ENCODE data around the gene S100A16.
"Not testable (repeated sequence)": the region's sequence is repeated elsewhere in the genome, so short reads cannot be mapped to it uniquely, and the experiment has no call there.

Gene S100A16

DNA sequence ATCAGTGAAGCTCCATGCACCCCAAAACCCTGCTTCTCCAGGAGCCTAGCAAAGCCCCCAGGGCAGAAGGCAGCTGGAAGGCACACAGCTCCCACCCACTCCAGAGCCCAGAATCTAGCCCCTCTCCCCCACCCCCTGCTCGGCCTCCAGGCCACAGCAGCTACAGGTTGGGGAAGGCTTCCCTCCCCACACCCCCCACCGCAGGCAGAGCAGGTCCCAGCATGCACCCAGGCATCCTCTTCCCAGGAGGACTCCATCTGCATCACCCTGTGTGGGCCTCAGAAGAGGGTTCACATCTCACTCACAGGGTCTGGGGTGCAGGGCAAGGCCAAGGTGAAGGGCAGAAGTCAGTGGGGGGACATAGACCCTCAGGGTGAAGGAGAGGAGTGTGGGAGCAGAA lies 2.5 kb upstream of the S100A16 start:
- no peak for DNase-seq (ENCODE audit: low read depth)

DNA sequence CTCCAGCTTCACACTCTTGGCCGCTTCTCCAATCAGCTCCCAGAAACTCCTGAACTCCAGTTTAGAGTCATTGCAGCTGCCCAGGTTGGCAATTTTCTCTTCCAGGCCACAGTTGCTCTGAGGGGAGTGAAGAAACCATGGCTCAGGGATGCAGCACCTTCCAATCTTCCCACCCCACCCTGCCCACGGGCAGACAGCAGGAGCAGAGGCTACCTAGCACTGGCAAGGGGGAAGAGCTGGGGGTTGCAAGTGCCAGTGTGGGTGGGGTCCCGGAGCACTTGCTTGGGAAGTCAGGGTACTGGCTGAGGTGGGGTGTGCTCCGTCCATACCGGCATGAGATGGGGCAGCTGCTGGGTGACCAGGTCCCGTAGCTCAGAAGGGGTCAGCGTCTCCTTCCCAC lies 2.0 kb upstream of the S100A16 start:
- DNase-seq (ENCODE audit: low read depth) = no peak

DNA sequence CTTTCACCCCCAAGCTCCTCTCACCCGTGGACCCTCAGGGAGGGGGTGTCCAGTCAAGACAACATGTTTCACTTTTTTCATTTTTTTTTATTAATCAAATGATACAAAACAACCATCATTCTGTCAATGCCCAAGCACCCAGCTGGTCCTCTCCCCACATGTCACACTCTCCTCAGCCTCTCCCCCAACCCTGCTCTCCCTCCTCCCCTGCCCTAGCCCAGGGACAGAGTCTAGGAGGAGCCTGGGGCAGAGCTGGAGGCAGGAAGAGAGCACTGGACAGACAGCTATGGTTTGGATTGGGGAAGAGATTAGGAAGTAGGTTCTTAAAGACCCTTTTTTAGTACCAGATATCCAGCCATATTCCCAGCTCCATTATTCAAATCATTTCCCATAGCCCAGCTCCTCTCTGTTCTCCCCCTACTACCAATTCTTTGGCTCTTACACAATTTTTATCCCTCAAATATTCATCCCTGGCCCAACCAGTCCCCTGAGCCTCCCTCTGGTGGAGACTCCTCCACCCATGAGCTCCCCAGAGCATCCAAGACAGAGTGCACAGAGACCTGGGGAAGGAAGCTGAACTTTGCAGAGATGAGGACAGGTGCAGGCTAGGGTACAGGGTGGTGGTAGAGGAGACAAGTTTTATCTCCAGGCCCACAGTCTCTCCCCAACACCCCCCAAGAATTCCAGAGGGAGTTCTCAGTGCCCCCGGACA lies 1.4 kb upstream of the S100A16 start:
- DNase-seq (ENCODE audit: low read depth) = no peak

DNA sequence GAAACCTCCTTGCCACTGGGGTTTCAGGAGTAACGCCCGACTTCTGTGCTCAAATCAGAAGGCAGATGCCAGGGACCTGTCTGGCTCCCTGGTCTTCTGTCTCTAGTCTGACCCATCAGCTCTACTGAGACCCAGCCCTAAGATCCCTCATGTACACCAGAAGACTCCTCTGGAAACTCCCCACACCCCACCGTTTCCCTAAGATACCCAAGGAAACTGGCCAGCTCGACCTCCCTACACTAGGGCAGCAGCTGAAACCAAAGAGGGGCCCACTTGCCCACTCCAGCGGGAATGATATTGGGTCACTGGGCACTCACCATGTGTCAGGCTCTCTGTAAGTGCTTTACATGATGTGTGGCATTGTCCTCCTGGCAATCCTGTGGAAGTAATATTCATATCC lies 469 bp upstream of the S100A16 start:
- DNase-seq (ENCODE audit: low read depth) = no peak

DNA sequence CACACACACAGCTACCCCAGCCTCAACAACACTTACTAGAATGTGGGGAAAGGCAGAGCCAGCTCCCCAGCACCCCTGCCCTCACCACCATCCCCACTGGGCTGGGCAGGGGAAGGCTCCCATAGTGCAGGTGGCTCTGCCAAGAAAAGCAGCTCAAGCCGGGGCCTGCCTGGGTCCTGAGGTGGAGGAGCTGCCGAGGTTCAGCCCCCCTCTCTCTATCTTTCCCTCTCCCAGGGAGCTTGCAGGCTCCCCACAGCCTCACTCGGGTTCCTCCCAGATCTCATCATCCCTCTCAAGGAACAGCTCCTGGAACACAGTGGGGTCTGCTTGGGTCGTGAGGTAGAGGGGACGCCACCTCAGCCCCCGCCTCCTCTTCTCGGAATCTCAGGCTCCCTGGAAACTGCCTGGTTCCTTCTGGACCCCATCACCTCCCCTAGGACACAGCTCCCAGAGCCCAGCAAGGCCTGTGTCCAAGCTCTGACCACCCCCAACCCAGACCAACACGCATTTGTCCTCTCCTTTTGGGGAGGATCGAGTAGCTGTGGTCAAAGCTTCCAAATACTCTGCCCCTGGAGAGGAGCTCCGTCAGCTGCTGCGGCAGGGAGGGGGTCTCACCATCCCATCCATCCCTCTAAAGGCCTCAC lies 704 bp downstream of the S100A16 start:
- no peak for DNase-seq (ENCODE audit: low read depth)

DNA sequence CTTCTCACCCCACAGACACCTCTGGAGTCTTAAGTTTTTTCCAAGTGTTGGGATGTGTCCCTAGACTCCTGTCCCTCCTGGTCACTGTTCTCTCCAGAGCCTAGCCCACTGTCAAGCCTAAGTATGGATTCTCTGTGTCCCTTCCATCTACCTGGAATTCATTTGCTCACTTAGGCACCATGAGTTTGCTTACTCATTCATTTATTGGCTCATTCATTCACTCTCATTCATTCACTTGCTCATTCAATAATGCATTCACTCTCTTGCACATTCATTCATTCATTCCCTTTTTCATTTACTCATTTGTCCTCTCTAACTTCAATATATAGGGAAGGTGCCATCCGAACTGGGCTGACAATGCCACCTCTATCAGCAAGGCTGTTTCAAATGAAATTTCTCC lies 1.6 kb downstream of the S100A16 start:
- DNase-seq (ENCODE audit: low read depth) = no peak

DNA sequence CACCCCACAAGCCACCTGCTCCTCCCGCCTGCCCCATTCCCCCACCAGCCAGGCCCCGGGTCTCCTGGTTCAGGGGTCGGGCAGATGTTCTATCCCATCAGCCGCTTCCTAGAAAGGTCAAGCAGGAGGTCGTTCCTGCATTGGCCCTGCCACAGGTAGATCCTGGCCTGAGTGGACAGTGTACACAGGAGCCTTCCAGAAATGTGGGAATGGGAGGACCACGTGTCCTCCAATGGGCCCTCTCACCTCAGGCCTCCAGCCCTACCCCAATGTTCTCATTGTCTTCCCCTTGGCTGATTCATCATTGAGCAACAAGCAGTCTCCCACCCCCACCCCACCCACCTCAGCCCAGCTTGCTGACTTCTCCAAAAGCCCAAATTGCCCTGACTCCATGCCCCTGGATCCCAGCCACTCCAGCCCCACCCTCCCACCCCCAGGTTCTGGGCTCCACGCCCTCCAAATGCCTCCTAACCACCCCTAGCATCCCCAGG lies 2.1 kb downstream of the S100A16 start:
- DNase-seq (ENCODE audit: low read depth) = no peak

DNA sequence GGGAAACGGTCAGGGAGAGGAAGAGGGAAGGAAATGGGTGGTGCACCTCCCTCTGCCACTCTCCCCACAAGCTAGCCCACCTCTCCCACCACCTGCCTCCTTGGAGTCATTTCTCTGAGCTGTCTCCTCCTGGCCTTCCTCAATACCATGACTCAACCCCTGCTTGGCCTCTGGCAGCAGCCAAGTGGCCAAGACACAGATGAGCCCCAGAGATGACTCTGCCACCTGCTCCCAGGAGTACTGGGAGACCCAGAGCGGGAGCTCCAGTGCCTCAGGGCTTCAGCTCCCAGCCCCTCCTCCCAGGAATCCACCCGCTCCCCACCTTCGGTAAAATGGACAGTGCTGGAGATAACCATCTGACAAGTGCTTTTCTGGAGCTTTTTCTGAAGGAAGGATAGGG lies 2.6 kb downstream of the S100A16 start:
- no peak for DNase-seq (ENCODE audit: low read depth)

DNA sequence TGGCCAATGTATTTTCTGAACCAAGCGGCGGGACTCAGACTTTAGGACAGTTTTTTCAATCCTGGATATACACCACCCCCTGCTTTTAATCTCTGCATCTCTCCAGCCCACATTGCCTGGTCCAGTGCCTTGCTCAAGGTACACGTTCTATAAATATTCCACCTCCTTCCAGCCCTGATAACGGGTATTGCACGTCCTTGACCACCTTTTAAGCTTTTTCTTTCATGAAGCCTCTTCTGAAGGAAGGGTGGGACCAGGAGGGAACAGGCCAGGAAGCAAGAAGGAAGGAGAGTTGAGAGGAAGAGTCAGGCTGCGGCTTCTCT lies 3.4 kb downstream of the S100A16 start:
- no peak for DNase-seq (ENCODE audit: low read depth)

DNA sequence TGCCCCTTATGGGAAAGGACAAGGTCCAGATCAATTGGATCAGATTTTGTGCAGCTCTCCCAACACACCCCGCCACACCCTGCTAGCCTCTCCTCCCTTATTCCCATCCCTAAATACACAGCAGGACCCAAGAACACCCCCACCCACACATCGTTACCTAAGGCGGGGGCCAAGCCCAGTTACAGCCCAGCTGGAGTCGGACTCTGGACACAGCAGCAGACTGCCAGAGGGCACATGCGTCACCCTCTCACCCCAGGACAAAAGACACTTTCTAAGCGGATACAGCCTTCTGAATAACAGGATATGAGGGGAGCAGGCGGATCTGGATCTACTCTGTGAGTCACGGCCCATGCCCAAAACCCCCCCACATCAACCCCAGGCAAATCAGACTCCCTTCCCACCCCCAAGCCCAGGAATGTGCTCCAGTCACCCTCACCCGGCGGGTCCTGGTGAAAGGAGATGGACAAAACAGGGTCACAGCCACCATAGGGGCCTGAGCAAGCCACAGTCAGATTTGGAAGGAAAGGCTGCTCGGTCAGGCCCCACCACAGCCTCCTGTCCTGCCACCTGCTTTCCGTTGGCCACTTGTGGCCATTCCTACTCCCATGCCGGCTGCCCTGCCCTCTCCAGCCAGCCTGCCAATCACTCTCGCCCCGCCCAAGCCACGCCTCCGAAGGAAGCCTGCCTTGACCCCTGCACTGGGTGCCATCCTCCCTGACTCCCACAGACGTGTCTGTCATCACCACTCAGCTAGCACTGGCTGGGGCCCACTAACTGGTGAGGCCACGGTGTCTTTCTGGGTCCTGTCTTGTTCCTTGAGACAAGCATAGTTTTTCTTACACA lies 4.0 kb downstream of the S100A16 start:
- DNase-seq (ENCODE audit: low read depth) = peak; percentile 89

DNA sequence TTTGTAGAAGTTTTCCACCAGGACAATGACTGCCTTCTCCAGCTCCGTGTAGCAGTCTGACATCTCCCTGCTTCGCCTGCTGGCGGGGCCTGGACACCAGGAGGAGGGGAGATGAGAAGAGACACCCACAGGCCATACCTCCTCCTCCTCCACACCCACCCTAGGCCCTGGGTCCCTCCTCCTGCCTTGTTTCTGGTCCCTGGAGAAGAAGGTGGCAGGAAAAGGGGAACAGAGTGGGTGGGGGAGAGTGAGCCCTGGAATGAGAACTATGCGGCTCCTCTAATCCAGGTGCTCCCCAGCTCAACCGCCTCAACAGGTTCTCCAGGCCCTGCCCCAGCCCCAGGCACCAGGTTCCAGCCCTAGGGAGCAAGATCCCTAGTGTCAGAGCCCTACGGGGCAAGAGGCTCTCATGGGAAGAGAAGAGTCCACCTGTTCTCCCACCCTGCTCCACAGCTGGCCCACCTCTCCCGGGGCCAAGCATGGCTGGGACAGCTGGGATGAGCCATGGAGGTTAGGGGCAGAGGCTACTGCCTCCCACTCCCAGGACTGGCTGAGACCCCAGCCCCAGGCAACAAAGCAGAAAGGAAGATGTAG lies 4.8 kb downstream of the S100A16 start:
- no peak for DNase-seq (ENCODE audit: low read depth)

DNA sequence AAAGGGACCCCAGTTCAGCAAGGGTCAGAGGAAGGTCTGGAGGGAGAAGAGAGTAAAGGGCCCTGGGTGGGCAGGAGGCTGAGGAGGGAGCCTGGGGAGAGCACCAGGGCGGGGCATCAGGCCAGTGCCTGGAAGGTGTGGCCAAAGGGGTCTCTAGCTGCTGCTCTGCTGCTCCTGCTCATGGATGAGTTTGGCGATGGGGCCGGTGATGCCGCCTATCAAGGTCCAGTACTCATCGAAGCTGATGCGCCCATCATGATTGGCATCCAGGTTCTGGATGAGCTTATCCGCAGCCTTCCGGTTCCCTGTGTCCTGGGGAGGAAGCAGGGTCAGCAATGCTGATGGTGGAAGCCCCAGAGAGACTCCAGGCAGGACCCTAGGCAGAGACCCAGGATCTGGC lies 5.6 kb downstream of the S100A16 start:
- DNase-seq (ENCODE audit: low read depth) = no peak

DNA sequence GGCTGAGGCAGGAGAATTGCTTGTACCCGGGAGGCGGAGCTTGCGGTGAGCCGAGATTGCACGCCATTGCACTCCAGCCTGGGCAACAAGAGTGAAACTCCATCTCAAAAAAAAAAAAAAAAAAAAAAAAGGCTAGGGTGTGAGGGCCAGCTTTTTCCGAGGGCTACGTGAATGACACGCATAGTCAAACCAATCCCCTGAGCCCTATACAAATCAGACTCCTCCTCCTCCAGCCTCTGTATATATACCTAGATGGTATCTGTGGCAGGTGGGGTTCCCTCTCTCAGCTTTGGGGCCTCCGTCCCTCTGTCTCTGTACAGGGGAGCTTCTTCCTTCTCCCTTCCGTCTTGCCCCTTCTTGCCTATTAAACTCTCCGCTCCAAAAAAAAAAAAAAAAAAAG lies 6.7 kb downstream of the S100A16 start:
- DNase-seq (ENCODE audit: low read depth) = no peak

DNA sequence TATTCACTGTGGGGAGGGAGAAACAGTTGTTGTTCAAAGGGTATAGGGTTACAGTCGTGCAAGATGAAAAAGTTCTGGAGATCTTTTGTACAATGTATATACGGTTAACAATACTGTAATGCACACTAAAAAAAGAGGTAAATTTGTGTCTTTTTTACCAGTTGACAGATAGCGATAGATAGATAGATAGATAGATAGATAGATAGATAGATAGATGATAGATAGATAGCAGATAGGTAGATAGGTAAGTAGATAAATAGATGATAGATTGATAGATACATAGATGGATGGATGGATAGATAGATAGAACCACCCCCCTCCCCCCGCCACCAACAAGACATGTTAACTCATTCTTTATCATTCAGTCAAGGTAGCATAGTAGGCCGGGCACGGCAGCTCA lies 10.2 kb downstream of the S100A16 start:
- no peak for DNase-seq (ENCODE audit: low read depth)

DNA sequence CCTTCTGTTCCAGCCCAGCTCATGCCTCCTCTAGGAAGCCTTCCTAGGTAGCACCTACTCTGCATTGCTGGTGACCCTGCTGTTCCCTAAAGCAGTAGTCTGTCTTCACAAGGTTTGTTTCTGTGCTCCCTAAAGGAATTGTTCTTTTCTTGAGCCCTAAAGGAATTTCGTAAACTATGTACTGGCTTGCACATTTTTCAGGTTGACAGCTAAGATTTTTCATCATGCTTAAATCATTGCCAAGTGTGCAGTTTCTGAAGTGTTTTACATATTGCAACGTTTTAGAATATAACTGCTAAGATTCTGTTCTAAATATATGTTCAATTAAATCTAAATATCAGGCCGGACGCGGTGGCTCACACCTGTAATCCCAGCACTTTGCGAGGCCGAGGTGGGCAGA lies 13.1 kb downstream of the S100A16 start:
- DNase-seq (ENCODE audit: low read depth) = no peak

DNA sequence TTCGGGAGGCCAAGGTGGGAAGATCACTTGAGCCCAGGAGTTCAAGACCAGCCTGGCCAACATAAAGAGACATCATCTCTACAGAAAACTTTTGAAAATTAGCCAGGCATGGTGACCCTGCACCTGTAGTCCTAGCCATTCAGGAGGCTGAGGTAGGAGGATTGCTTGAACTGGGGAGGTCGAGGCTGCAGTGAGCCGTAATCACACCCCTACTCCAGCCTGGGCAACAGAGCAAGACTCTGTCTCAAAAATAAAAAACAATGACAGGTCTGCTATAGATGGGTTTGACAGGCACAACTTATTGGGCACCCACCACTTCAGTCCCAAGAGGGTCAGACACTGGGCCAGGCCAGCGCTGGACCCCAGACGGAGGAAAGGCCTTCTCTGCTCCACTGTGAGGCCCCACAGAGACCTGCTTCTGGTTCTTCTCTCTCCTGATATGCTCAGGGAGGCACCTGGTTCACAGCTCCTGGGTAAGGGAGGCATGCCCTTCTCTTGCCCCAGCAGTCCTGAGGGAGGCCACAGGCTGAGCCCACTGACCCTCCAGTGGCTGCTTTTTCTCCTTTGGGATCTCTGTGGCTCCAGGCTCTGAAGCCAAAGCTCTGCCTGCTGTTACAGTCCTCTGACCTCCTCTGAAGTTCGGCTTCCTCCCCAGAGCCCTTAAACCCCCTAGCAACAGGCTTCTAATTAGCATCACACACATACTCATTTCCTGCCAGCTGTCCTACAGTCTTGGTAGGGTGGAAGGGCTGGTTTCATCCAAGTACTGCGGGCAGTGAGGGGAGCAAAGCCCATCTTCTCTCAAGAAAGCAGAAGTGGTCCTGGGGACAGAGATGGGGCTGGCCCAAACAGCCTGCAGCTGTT lies 14.4 kb downstream of the S100A16 start:
- DNase-seq (ENCODE audit: low read depth) = no peak

DNA sequence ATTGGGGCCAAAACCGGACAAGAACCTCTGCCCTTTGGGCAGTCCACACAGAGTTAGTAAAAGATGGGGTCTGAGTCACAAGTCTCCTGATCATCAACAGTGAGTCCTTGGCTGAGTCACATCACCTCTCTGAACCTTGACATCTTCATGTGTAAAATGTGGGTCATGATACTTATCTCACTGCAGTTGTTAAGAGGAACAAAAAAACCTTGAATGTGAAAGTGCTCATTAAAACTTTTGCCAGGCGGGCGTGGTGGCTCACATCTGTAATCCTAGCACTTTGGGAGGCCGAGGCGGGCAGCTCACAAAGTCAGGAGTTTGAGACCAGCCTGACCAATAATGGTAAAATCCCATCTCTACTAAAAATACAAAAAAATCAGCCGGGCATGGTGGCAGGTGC lies 15.7 kb downstream of the S100A16 start:
- no peak for DNase-seq (ENCODE audit: low read depth)

DNA sequence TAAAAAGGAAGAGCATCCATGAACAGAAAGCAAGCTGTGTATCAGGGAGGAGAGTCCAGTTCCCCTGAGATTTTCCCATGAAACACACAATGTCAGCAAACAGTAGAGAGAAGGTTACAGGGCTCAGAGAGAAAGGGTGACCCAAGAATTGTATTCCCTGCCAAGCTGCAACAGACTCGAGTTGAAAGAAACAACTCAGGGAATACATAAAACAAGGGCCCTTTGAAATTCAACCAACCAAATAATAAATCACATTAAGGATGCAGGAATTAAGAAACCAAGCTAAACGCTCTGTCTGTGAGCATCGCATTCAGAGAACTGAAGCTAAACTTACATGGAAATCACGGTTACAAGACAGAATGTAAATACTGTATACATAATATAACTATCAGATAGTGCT lies 20.2 kb downstream of the S100A16 start:
- no peak for DNase-seq (ENCODE audit: low read depth)

DNA sequence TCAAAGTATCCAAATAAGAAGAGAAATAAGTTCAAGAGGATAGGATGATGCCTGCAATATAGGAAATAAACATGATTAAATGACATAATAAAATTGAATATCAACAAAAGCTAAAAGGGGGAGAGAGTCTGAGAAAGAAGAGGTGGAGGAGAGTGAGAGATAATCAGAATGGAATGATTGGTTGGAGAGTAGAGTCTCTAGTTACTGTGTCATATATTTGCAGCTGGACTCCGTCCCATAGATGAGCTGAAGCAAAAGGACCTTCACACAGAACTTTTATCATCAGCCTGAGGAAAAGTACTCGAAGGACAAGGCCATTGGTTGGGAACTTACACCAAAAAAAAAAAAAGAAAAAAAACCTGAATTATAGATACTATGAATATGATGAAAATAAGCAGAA lies 24.5 kb downstream of the S100A16 start:
- DNase-seq (ENCODE audit: low read depth) = no peak

DNA sequence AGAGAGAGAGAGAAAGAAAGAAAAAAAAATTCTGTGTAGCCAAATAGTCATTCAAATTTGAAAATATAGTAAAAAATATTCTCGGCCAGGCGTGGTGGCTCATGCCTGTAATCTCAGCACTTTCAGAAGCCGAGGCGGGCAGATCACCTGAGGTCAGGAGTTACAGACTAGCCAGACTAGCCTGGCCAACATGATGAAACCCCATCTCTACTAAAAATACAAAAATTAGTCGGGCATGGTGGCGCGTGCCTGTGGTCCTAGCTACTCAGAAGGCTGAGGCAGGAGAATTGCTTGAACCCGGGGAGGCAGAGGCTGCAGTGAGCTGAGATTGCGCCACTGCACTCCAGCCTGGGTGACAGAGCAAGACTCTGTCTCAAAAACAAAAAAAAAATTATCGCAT lies 24.9 kb downstream of the S100A16 start:
- not testable (repeated sequence) for DNase-seq (ENCODE audit: low read depth)

DNA sequence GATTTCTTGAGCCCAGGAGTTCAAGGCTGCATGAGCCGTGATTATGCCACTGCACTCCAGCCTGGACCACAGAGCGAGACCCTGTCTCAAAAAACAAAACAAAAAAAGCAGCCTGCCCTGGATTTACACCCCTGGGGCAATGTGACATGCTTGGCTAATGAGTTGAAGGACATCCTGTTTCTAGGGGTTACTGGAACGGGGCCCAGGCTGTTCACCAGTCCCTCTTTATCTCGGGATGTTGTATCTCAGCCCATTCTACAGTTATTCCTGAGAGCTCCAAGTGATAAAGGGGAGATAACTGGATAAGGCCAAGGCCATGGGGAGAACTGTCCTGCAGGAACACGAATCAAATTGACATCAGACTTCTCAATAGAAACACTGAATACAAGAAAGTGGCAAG lies 25.6 kb downstream of the S100A16 start:
- DNase-seq (ENCODE audit: low read depth) = no peak

DNA sequence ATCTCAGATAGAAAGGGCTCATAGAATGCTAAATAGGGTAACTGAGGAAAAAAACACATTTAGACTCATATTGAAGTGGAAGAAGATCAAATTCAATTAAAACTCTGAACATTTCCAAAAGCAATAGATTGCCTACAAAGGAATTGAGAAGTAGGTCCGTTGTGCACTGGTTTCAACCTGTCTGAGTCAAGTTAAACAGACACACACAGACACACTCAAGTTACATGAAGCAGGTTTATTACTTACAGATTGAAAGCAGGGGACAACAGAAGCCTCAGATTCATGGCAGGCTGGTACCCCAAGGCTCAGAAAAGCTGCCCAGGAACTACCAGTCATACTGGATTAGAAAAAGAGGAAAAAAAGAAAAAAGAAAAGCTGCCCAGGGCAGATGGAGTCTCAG lies 26.6 kb downstream of the S100A16 start:
- DNase-seq (ENCODE audit: low read depth) = no peak
